SK-N-SH (cell line): ENCODE results near the gene KRT85. TPM values are rescaled to one million over a fixed set of nuclear protein-coding genes. Genes with fewer than 3 reads are reported as not detected.

Source experiments
- CTCF ChIA-PET: fragments of 300-600, 350-600 bp; formaldehyde crosslinking; extraction: SDS; loops from one replicate; lab custom pipeline; 2021; lab: Yijun Ruan, JAX
- POLR2A ChIA-PET: fragments of 350-600 bp; sonication (Branson Sonifier 250); formaldehyde crosslinking; extraction: SDS; loops from one replicate; lab custom pipeline; 2020; ENCODE audit warnings: antibody characterized with exemption, inconsistent platforms; lab: Yijun Ruan, JAX
- DNase-seq: peaks from one replicate; pipeline ENCODE4 v3.0.0; 2012
- H2AFZ ChIP-seq: fragments of 200-600 bp; sonication (generic); 2 replicates; pipeline ENCODE4 v1.8.1; 2016; ENCODE audit warnings: antibody characterized with exemption, mild to moderate bottlenecking, low read depth
- H3F3A ChIP-seq: fragments of 200-600 bp; sonication (generic); replicated peaks from 2 replicates; pipeline ENCODE3; 2016; ENCODE audit warnings: antibody characterized with exemption, mild to moderate bottlenecking; ENCODE audit not compliant: insufficient read depth
- H3K27ac ChIP-seq, 2 experiments: fragments of 200-500 bp in 1 of 2; fragments of 200-600 bp in 1 of 2; sonication (Bioruptor generic) in 1 of 2; sonication (generic), shearing (Covaris generic) in 1 of 2; 2 replicates each; pipeline versions ENCODE4 v1.5.1 to v1.6.1; 2014 to 2016; ENCODE audit warnings: low read depth in 2 of 2, inconsistent platforms in 1 of 2, low read length in 1 of 2, mild to moderate bottlenecking in 1 of 2, mixed read lengths in 1 of 2
- H3K27me3 ChIP-seq: fragments of 200-600 bp; sonication (generic), shearing (Covaris generic); 2 replicates; pipeline ENCODE4 v1.6.1; 2016; ENCODE audit warnings: mixed run types; ENCODE audit not compliant: insufficient read depth
- H3K36me3 ChIP-seq, 2 experiments: fragments of 200-500 bp in 1 of 2; fragments of 200-600 bp in 1 of 2; sonication (Bioruptor generic) in 1 of 2; sonication (generic) in 1 of 2; replicated peaks in 1 of 2; 2 replicates each; pipeline versions ENCODE3 to v1.5.1; 2014 to 2016; ENCODE audit warnings: low read length in 1 of 2, mild to moderate bottlenecking in 1 of 2; ENCODE audit not compliant: insufficient read depth in 2 of 2, control insufficient read depth in 1 of 2
- H3K4me1 ChIP-seq, 2 experiments: fragments of 200-500 bp in 1 of 2; fragments of 200-600 bp in 1 of 2; sonication (Bioruptor generic) in 1 of 2; sonication (generic), shearing (Covaris generic) in 1 of 2; 2 replicates each; pipeline versions ENCODE4 v1.5.1 to v1.6.1; 2014 to 2016; ENCODE audit warnings: low read depth in 1 of 2, low read length in 1 of 2, mixed run types in 1 of 2; ENCODE audit not compliant: insufficient read depth in 2 of 2, control insufficient read depth in 1 of 2
- H3K4me2 ChIP-seq: fragments of 200-600 bp; sonication (generic), shearing (Covaris generic); 2 replicates; pipeline ENCODE4 v1.6.1; 2017; ENCODE audit warnings: mixed run types
- H3K4me3 ChIP-seq, 2 experiments: fragments of 200-500 bp in 1 of 2; fragments of 200-600 bp in 1 of 2; sonication (Bioruptor generic) in 1 of 2; sonication (generic), shearing (Covaris generic) in 1 of 2; 2 replicates each; pipeline versions ENCODE4 v1.5.1 to v1.8.1; 2014 to 2016; ENCODE audit warnings: low read depth in 2 of 2, inconsistent platforms in 1 of 2, low read length in 1 of 2, mild to moderate bottlenecking in 1 of 2, mixed read lengths in 1 of 2, moderate library complexity in 1 of 2
- H3K79me2 ChIP-seq: fragments of 200-600 bp; sonication (generic); 2 replicates; pipeline ENCODE4 v1.8.1; 2017; ENCODE audit warnings: mild to moderate bottlenecking; ENCODE audit not compliant: insufficient read depth
- H3K9ac ChIP-seq: fragments of 200-600 bp; sonication (generic); 2 replicates; pipeline ENCODE4 v1.6.1; 2017; ENCODE audit warnings: mixed run types
- H3K9me2 ChIP-seq: fragments of 200-600 bp; sonication (generic); 2 replicates; pipeline ENCODE4 v1.6.1; 2017; ENCODE audit warnings: mixed run types
- H3K9me3 ChIP-seq: fragments of 200-600 bp; sonication (generic); 2 replicates; pipeline ENCODE4 v1.6.1; 2017; ENCODE audit warnings: mixed run types, mild to moderate bottlenecking, moderate library complexity
- H4K20me1 ChIP-seq: fragments of 200-600 bp; sonication (generic); 2 replicates; pipeline ENCODE4 v1.6.1; 2017; ENCODE audit warnings: mild to moderate bottlenecking, mixed run types; ENCODE audit not compliant: insufficient read depth
- CTCF ChIP-seq: fragments of 200-600 bp; sonication (generic); IDR thresholded peaks from 2 replicates; pipeline ENCODE4 v1.6.1; 2017; ENCODE audit warnings: antibody characterized with exemption, mild to moderate bottlenecking, moderate library complexity
- ELF1 ChIP-seq: IDR thresholded peaks from 2 replicates; pipeline ENCODE4 v1.4.0; 2012
- EP300 ChIP-seq, 2 experiments: IDR thresholded peaks; 2 replicates each; pipeline versions ENCODE4 v1.4.0 to v1.6.1; 2012; ENCODE audit warnings: borderline replicate concordance in 1 of 2, low read depth in 1 of 2, low read length in 1 of 2
- EZH2phosphoT487 ChIP-seq: fragments of 200-600 bp; sonication (generic); IDR thresholded peaks from 2 replicates; pipeline ENCODE4 v1.6.1; 2017; ENCODE audit warnings: low read depth, mixed run types, mild to moderate bottlenecking, antibody characterized with exemption, moderate library complexity, borderline replicate concordance
- FOSL2 ChIP-seq: IDR thresholded peaks from 2 replicates; pipeline ENCODE4 v1.4.0; 2012; ENCODE audit warnings: low read depth, mild to moderate bottlenecking, moderate library complexity, borderline replicate concordance
- GABPA ChIP-seq: IDR thresholded peaks from 2 replicates; pipeline ENCODE4 v1.4.0; 2012; ENCODE audit warnings: low read depth, mild to moderate bottlenecking
- GATA2 ChIP-seq: sonication (generic); formaldehyde crosslinking; IDR thresholded peaks from 2 replicates; pipeline ENCODE4 v1.5.0; 2020; ENCODE audit warnings: mild to moderate bottlenecking, missing genetic modification reagents
- IRF3 ChIP-seq: fragments of 150-350 bp; IDR thresholded peaks from 2 replicates; pipeline ENCODE4 v1.6.1; 2016; ENCODE audit warnings: mild to moderate bottlenecking, low read depth, low read length
- JUND ChIP-seq: IDR thresholded peaks from 2 replicates; pipeline ENCODE4 v1.4.0; 2012
- MAX ChIP-seq: IDR thresholded peaks from 2 replicates; pipeline ENCODE4 v1.4.0; 2012; ENCODE audit warnings: low read depth
- MEF2A ChIP-seq: IDR thresholded peaks from 2 replicates; pipeline ENCODE4 v1.4.0; 2012; ENCODE audit warnings: low read depth, borderline replicate concordance
- NFIC ChIP-seq: IDR thresholded peaks from 2 replicates; pipeline ENCODE4 v1.4.0; 2012; ENCODE audit warnings: borderline replicate concordance
- PBX3 ChIP-seq: IDR thresholded peaks from 2 replicates; pipeline ENCODE4; 2012
- POLR2AphosphoS5 ChIP-seq: IDR thresholded peaks from 2 replicates; pipeline ENCODE4 v1.6.1; 2012; ENCODE audit warnings: low read depth, low read length
- RAD21 ChIP-seq: IDR thresholded peaks from 2 replicates; pipeline ENCODE4 v1.6.1; 2012; ENCODE audit warnings: mild to moderate bottlenecking, low read length
- RCOR1 ChIP-seq: fragments of 150-350 bp; IDR thresholded peaks from 2 replicates; pipeline ENCODE4 v1.6.1; 2017; ENCODE audit warnings: antibody characterized with exemption, low read length
- RFX5 ChIP-seq: IDR thresholded peaks from 2 replicates; pipeline ENCODE4 v1.6.1; 2012; ENCODE audit warnings: mild to moderate bottlenecking, improper control_type of control experiment, low read length
- SMC3 ChIP-seq: IDR thresholded peaks from 2 replicates; pipeline ENCODE4 v1.6.1; 2012; ENCODE audit warnings: low read depth, low read length, improper control_type of control experiment
- TCF12 ChIP-seq: IDR thresholded peaks from 2 replicates; pipeline ENCODE4 v1.4.0; 2012
- TEAD4 ChIP-seq: IDR thresholded peaks from 2 replicates; pipeline ENCODE4 v1.4.0; 2012; ENCODE audit warnings: mild to moderate bottlenecking, borderline replicate concordance; ENCODE audit not compliant: insufficient read depth
- WGBS: methylation state at CpG from one replicate; pipeline ENCODE4 v1.1.6; 2017; ENCODE audit warnings: low lambda C conversion rate; 5-methylcytosine and 5-hydroxymethylcytosine counted together
- polyA plus RNA-seq, 3 experiments: library from polyadenylated mRNA; depleted of rRNA; stranded (reverse); fragments of >200 nt; gene quantifications; 2 replicates each; pipeline ENCODE4 v1.2.3, GENCODE V29; 2012

The KRT85 gene
- polyA plus RNA-seq, 1 of the 3 experiments (the other 2 are of a cell fraction), result not detected

- TF ChIP-seq MEF2A (no peak), FOSL2 (no peak), CTCF (no peak), JUND (no peak), TCF12 (no peak), ELF1 (no peak), TEAD4 (no peak), RCOR1 (no peak), IRF3 (no peak), NFIC (no peak), SMC3 (no peak), EZH2phosphoT487 (no peak), MAX (no peak), POLR2AphosphoS5 (no peak), EP300 (IDR thresholded peaks at IDR 0.05; ENCODE audit: borderline replicate concordance in 1 of 2, low read depth in 1 of 2, low read length in 1 of 2) (no peak)
- TF ChIP-seq, all 33 proteins: peak for 0
- Histone ChIP-seq H3K36me3 (no peaks in the 10 kb centered on the region), H2AFZ (no peak overlapping the region), H3K4me3 (no peak overlapping the region), H3K27me3 (no peaks in the 10 kb centered on the region; the same call in 1 of the 2 replicates), H3K9me2 (no peaks in the 10 kb centered on the region), H3F3A (no peaks in the 10 kb centered on the region), H3K4me1 (no peaks in the 10 kb centered on the region), H3K79me2 (no peaks in the 10 kb centered on the region), H3K9ac (no peak overlapping the region), H3K27ac (no peak overlapping the region), H3K4me2 (no peak overlapping the region), H4K20me1 (no peaks in the 10 kb centered on the region), H3K9me3 (no peaks in the 10 kb centered on the region)
- DNase-seq, result no peak
- POLR2A ChIA-PET, result no interaction called here
- 62% methylated on average over 12 of the region's 12 CpGs for WGBS
- CTCF ChIA-PET, result interaction anchor here (1.8 to 13.3 kb wide), 6 partner anchors 6 to 562 kb away, joined by 6 to 218 read pairs (median 30); partner anchors contain the start of gene KRT83
Measured at GRCh38 chr12:52317468-52318052, 49.7 kb downstream of the KRT85 start.

GRCh38 chr12:52316701-52317100, 50.6 kb downstream of the KRT85 start:
- no peak overlapping the region for H3K27ac ChIP-seq
- no peak for TF ChIP-seq GATA2
- no peak for TF ChIP-seq FOSL2
- TF ChIP-seq SMC3, result no peak
- TF ChIP-seq RAD21, result no peak
- TF ChIP-seq IRF3, result no peak
- TF ChIP-seq POLR2AphosphoS5, result no peak
- no peak for TF ChIP-seq RFX5
- TF ChIP-seq PBX3, result no peak
- no peak for TF ChIP-seq GABPA
- TF ChIP-seq, all 33 proteins: peak for 0
- no peak overlapping the region for H3K4me2 ChIP-seq
- H3K4me1 ChIP-seq, result no peaks in the 10 kb centered on the region
- no peak for DNase-seq
- no peak overlapping the region for H3K4me3 ChIP-seq
- CTCF ChIA-PET, result interaction anchor here (0.8 to 13.3 kb wide), 5 partner anchors 7 to 152 kb away, joined by 3 to 218 read pairs (median 3); partner anchors contain the start of gene KRT83
- H3K27me3 ChIP-seq, result no peaks in the 10 kb centered on the region; the same call in 1 of the 2 replicates
- H3K9me3 ChIP-seq, result no peaks in the 10 kb centered on the region
- no peaks in the 10 kb centered on the region for H3K36me3 ChIP-seq
- 81% methylated on average over 9 of the region's 11 CpGs for WGBS
- POLR2A ChIA-PET, result no interaction called here
- no peaks in the 10 kb centered on the region for H3F3A ChIP-seq
- H4K20me1 ChIP-seq, result no peaks in the 10 kb centered on the region
- no peaks in the 10 kb centered on the region for H3K79me2 ChIP-seq
- H2AFZ ChIP-seq, result no peak overlapping the region
- H3K9ac ChIP-seq, result no peak overlapping the region
- H3K9me2 ChIP-seq, result no peaks in the 10 kb centered on the region
